Effector CD4-positive, alpha-beta T cell (primary cell): ENCODE results near the gene SYN1.
A peak's percentile ranks its signal among the peaks of the same experiment; 100 is the strongest.
"Not testable (repeated sequence)": the region's sequence is repeated elsewhere in the genome, so short reads cannot be mapped to it uniquely, and the experiment has no call there.

Experiments used
- DNase-seq: peaks from one replicate; pipeline ENCODE4 v3.0.0-alpha.2; 2020

Gene SYN1

DNA sequence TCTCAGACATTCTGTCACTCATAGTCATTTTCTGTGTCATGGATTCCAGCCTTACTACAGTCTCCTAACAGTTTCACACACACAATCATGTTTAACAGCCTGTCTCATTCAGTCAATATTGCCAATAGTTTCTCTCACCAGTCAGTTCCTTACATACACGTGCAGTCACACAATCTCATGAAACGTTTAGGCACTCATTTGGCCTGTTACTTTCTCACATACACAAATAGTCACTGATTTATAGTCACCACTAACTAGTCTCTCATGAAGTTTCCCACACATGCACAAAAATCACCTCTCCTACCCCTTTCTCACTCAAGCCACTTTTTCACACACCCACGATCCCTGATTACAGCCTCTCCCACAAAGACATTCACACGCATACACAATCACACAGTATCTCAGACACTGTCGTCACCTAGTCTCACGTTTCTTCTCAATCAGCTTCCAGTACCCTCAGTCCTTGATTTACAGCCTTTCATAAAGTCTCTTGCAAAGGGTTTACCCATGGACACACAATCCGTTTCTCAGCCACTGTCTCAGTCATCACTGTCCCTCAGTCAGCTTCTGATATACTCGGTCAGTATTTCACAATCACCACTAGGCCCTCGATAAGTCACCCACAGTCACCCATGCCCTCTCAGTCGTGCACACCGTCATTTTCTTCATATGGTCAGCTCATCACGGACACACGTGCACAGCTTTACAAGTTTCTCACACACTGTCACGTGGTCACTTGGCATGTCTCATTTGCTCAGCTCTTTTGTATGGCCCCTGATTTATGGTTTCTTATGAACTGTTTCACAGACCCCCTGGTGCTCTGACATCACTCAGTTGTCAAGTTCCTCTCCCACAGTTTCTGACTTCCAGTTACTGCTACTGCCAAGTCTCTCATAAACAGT, 14.3 kb upstream of the SYN1 start:
- DNase-seq: no peak

DNA sequence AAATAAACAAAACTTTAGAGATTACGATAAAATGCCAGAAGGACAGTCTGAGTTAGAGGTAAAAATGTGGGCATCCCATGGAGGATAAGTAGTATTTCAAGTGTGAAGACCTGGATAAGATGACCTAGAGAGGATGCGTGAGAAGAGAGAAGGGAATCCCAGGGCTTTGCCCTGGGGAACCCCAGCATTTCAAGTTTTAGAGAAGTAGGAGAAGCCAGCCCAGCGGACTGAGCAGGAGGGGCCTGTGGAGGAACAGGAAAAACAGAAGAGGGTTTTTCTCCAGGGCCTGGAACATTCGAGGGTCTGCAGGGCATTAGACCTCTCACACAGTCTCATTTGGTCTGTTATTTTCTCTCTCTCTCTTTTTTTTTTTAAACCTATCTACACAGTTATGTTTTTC, 13.0 kb upstream of the SYN1 start:
- DNase-seq: no peak

DNA sequence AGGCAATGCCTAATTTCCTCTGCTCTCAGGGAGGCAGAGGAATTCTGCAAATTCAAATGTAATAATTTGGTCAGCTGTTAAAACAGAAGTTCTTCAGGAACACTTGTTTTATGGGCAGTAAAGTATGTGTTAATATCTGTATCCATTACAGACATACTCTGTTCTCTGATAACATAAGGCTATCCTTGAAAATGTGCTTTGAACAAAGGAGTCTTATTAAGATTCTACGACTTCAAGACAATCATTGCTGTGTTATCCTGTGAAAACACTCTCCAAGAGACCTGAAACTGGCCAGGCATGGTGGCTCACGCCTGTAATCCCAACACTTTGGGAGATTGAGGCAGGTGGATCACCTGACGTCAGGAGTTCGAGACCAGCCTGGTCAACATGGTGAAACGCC, 12.0 kb upstream of the SYN1 start:
- no peak for DNase-seq

DNA sequence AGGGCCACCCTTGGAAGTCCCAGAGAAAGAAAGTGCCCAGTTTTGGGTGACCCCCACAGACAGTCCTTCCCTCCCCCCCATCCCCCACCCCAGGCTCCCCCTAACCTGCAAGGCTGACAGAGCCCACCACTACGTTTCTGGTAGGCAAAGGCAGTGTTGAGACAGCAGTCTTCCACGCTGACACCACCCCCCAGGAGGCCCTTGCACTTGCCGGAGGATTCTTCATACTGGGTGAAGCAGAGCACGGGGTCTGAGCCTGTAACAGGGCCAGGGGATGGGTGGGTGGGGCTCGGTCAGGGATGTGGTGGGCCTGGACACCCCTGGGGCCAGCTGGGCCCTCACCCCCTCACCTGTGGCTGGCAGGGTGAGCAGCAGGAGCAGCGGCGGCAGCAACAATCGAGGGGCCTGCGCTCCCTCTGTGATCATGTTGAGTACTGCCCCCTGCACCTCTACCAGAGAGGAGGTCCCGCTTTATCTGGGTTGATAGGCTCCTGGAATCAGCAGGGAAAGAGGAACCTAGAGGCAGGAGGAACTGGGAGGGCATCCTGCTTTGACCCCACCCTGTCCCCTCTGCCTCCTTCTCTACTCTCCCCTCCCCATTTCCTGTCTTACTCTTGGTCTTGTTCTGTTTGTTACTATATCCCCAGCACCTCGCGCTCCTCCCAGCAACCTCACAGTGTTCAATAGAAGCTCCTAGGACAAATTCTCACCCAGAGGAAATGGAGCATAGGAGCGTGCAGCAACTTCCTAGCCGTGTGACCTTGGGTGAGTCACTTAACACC, 10.0 kb upstream of the SYN1 start, which contains the start of gene CFP:
Gene CFP (minus strand): TSS at position 512 of the 782 bp plus-strand sequence. CDS start 86 bp downstream, at position 426.
- no peak for DNase-seq

DNA sequence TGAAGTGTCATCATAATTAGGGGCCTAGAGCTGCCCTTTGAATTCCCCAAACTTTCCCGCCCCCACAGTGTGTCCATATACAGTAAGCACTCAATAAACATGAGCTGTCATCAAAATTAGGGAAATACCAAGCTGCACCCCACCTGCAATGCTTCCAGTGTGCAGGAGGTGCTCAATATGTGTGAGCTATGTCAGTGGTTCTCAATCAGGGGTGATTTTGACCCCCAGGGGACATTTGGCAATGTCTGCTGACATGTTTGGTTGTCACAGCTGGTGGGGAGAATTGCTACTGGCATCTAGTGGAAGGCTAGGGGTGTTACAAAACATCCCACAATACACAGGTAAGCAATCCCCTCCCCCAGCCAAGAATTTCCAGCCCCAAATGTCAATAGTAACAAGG, 9.3 kb upstream of the SYN1 start:
- no peak for DNase-seq

DNA sequence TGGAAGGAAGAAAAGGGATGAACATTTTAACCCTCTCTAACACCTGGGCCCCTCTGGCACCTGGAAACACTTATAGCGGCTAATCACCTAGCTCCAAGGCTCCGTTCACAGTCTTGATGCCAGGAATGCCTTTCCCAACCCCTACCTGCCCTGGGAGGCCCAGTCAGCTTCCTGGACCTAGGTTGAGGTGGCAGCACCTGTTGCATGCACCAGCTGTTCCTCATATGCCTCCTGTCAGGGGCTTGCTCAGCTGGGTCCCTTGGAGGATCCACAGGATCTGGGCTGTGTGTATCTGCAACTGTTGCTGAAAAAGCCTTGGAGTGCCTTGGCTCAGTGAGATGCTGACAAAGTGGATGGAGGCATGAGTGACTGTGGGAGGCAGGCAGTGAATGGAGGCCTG, 5.7 kb upstream of the SYN1 start:
- DNase-seq: no peak

DNA sequence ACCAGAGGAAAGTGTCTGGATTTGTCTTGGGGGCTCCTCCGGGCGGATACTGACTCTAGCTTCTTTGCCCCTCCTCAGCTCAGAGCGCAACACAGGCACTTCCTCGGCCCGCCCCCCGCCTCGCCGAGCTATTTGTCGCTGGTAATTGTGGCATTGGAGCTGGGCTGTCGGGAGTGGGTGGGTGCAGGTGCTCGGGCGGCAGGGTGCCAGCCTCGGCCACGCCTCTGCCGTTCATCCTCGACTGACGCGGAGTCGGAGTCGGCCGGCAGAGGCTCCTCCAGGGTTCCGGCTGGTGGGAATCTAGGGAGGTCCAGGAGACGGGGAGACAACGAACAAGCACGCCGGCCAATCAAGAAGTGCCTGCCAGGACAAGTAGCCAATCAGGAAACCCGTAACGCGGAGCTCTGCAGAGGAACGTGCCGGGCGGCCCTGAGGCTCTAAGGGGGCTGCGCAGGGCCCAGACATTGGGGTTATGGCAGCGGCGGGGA, 3.9 kb upstream of the SYN1 start:
- DNase-seq: peak; percentile 27

DNA sequence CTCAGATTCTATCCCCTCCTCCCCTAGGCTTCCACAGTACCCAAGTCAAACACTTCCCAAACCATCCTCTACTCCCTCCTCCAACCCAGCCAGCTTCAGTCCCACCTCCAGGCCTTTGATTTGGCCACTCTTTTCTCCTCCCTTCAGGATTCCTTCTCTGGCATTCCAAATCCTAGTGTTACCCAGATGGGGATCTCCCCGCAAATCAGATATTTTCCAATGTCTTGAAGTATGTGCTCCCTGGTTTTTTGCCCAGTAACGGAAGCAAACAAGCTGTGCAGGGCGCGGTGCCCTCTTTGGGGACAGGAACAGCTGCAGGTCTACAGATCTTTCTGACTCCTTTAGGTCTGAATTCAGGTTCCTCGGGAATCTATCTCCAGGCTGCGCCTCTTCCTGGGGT, 2.2 kb upstream of the SYN1 start:
- DNase-seq: no peak

DNA sequence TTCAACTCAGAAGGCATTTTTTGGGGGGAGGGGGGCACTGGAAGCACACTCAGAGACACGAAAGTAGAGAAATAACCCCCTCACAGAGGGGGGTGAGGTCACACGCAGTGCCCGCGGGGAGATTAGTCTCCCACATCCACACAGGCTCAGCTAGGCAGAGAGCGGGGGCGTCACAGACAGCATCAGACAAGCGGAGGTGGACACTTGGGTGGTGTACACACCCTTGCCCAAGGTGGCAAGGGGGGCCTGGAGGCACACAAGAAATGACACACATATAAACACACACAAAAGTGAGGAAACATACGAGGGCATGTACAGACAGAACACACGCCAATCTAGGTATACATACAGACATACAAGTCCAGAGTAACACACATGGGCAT, 637 bp upstream of the SYN1 start:
- no peak for DNase-seq

DNA sequence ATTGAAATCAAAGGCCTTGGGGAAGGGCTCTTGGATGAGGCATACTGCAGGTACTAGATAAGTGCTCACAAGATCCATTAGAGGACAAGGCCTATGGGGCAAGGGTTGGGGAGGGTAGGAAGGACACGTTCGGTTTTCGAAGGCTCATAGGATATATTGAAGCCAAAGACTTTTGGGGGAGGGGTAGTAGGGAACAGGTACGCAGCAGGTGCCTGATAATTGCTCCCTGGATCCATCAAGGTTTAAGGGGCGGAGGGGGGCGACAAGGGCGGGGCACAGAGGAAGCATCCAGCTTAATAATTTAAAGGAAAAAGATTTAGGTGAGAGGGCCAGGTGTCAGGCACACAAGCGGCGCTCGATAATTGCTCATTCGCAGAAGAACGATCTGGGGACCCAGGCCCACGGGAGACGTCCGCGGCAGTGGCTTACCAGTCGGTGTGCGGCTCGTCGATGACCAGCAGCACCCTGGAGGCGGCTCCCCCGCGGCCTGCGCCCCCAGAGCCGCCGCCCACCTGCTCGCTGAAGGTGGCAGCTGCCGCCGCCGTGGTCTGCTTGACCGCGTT, 653 bp downstream of the SYN1 start:
- DNase-seq: no peak

DNA sequence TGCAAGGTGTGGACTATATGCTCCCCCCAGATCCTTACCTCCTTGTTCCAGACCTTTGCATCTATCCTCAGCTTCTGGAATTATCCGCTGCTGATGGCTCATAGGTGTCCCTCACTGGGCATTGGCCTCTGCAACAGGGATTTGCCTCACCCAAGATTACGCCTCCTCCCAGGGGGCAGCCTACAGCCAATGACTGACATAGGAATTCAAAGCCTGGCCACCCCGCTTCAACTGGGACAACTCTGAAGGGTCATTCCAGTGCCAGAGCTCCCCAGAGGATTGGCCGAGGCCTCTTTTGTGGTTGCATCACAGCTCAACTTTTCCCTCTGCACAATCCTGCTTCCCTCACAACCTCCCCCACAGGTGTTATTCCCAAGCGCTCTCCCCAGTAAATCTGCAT, 5.0 kb downstream of the SYN1 start:
- DNase-seq: no peak

DNA sequence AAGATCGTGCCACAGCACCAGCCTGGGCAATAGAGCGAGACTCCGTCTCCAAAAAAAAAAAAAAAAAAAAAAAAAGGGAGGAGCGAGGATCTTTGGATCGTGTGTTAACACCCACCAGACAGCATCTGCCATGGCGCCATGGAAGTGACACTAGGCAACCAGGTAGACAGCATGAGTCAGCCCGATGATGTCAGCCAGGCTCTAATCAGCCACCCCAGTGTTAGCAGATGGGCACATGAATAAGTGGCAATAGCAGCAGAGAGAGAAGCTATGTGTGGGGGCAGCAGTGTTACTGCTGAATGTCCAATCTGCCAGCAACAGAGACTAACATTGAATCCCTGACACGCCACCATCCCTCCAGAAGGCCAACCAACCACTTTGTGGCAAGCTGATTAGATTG, 6.6 kb downstream of the SYN1 start:
- DNase-seq: no peak

DNA sequence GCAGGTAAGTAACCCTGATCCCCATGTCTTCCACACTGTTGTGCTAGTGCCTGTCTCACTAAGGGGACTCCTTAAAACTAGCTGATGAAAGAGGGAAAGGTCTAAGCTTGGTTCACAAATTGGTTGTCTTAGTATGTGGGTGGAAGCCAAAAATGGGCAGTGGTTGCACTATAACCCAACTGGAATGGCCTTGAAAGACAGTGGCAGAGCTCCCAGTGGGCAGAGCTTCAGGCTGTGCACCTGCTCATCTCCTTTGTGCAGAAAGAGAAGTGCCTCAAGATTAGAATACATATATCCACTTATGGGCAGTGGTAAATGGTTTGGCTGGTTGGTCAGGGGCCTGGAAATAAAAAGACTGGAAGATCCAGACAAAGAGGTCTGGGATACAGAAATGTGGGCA, 7.2 kb downstream of the SYN1 start:
- DNase-seq: no peak

DNA sequence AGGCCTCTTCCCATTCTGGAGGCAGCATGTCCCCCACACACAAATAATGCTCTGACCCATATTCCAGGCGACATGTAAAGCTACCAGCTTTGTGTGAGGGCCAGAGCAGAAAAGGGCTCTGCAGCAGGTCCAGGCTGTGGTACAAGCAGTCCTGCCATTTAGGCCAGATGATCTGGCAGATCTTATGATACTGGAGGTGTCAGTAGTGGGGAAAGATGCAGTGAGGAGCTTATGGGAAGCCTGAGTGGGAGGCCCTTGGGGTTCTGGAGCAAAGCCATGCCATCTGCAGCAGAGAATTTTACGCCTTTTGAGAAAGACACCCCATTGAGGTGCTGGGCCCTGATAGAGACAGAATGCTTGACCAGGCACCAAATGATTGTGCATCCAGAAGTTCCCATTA, 7.7 kb downstream of the SYN1 start:
- DNase-seq: no peak

DNA sequence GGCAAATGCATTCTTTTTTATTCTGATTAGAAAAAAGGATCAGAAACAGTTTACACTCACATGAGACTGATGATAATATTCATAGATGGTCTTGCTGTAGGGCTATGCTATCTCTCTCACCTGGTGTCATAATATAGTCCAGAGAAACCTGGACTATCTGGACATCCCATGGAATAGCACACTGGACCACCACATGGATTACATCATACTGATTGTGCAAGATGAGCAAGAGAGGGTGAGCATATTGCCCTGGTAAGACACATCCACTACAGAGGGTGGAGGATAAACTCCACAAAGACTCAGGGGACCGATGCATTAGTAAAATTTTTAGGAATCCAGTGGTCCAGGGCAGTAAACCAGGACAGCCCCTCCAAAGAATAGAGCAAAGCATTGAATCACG, 8.2 kb downstream of the SYN1 start:
- no peak for DNase-seq

DNA sequence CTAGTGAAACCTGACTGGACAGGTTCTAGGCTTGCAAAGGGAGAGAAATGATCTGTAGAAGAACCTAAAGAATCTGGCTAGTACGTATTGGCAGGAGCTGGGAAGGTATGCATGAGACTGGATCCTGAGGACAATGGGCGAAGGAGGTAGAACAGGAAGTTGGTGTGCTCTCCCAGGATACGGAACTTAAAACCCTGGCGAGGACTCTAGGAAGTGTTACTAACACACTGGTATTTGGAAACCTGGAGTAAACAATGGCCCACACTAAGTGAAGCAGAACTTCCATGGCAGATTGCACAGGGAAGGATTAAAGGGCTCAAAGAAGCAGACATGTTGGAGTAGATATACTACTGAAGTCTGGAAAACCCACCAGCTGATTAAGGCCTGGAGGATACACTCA, 9.1 kb downstream of the SYN1 start:
- no peak for DNase-seq

DNA sequence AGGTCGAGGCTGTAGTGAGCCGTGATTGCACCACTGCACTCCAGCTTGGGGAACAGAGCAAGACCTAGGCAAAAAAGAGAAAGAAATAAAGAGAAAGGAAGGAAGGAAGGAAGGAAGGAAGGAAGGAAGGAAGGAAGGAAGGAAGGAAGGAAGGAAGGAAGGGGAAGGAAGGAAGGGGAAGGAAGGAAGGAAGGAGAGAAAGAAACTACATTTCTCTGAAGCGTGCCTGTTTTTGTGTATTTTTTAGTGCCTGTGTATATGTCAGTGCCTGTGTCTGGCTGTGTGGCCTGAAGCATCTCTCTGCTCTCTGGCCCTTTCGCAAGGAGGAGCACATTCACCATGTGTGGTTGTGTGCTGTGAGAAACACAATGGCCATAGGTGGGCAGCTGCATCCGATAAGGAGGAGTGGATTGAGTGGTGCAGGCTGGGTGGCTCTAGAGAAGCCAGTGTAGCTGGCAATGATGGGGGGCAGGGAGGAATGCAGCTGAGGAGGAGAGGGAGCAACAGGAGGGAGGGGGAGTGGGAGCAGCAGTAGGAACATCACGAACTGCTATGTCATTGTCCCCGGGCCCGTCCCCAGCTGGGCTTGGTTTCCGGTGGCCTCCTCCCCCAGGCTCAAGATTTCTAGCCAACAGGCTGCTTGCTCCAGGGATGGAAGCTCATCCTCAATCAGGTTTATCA, 11.4 kb downstream of the SYN1 start:
- no peak for DNase-seq

DNA sequence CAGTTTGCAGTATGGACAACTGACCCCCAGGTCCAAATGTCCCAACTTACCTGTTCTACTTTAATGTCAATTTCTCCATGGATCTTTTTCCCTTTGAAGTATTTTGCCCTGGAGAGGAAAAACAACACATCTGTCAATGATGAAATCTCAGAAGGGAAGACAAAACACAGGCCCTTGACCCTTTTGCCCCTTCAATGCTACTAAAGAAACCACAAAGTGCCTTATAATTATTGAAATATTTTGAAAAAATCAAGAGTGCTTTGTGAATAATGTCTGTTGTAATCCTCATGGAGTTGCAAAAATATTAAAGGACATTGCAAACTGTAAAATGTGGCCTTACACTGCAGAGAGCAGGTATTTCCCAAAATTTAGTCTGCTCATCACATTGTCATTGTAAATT, 12.6 kb downstream of the SYN1 start:
- no peak for DNase-seq

DNA sequence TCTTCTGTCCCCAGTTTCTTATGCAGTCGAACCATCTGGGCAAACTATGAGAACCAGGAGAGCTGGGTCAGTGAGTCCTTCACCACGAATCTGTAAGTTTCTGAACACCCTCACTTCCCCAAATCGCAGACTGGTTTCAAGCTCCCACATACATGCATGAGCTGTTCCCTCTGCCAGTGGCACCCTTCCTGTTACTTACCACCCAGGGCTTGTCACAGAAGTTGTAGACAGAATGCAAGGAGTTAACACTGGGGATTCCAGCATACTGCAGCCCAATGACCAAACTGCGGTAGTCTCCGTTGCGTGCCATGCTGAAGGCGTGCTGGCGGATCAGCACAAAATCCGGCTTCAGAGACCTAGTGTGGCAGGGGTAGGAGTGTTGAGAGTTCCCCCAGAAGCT, 14.6 kb downstream of the SYN1 start:
- DNase-seq: no peak

DNA sequence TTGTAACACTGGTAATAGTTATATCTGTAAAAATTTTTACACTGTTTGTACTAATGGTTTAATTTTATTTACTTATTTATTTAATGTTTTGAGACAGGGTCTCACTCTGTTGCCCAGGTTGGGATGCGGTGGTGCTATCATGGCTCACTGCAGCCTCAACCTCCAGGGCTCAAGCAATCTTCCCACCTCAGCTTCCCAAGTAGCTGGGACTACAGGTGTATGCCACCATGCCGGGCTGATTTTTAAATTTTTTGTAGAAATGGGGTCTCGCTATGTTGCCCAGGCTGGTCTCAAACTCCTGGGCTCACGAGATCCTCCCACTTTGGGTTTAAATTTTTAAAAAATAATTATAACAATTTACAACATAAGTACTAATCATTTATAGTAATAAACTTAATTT, 16.5 kb downstream of the SYN1 start:
- not testable (repeated sequence) for DNase-seq

DNA sequence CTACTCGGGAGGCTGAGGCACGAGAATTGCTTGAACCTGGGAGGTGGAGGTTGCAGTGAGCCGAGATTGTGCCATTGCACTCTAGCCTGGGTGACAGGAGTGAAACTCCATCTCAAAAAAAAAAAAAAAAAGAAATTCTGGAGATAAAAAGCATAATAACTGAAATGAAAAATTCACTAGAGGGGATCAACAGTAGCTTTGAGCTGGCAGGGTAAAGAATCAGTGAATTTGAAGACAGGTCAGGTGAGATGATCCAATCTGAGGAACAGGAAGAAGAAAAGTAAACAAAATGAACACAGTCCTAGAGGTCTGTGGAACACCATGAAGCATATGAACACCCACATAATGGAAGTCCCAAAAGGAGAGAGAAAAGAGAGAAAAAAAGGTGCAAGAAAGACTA, 22.4 kb downstream of the SYN1 start:
- DNase-seq: no peak

DNA sequence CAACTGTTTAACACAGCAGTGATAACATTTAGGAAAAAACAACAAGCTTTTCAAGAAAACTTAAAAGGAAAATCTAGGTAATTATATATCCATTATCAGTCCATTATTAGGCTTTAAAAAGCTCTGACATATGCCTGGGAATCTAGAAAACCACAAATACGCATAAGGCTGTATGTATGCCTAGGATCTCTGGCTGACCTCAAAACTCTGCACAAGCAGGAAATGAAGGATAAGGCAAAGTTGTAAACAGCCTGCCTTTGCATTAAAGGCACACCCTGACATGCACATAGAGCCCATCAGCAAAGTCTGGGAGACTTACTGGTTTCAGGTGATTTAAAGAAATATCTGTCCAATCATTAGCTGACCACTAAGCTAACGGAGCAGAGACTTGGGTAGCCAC, 23.4 kb downstream of the SYN1 start:
- DNase-seq: no peak

DNA sequence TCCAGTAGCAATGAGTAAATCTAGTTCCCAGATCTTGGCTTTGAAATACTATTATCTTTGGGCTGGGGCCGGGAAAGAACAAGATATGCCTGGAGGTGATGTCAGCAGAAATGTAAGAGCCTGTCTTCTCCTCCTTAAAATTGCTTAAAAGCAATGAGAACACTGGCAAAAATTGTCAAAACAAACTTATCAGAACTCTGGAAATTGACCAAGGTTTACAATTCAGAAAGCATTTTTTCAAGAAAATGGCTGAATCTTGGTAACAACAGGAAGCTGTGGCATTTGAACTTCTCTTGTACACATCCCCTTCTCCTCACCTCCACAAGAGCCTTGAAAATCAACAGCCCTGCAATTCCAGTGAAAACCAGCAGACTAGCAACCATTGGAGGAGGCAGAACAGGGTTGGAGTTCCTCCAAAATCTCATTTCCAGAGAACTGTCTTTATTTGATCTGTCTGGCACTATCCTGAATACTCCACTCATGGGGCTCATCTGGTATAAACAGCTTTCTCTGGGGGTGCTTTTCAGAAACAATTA, 23.9 kb downstream of the SYN1 start:
- no peak for DNase-seq
